Measurements from ENCODE around the gene NLGN4Y. TPM values are rescaled to one million over a fixed set of nuclear protein-coding genes. Genes with fewer than 3 reads are reported as not detected.

The NLGN4Y gene
- total RNA-seq, 1 donor from 2014 or later, result not detected

DNA sequence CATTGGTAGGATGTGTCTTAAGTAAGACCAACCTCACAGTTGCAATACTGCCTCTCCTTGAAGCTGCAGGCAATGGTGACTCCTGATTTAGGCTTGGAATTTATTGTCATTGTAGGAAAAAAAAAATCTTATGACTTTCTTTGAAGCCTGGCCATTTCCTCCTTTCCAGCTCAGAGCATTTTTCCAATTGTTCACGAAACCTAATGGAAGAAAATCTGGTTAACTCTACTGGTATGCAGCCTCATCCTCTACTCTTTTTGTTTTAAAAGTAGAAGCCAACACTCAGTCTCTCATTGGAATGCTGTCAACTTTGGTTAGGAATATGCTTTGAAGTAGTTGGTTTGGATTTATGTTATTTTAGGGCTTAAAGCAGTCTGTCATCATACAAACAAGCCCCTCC lies 298.6 kb downstream of the NLGN4Y start:
- no peaks in the 10 kb centered on the region for H3K4me1 Mint-ChIP-seq (ENCODE audit: unreplicated experiment)
- no peaks in the 10 kb centered on the region for H3K9me3 Mint-ChIP-seq (ENCODE audit: unreplicated experiment)
- TF ChIP-seq, protein P1, sequence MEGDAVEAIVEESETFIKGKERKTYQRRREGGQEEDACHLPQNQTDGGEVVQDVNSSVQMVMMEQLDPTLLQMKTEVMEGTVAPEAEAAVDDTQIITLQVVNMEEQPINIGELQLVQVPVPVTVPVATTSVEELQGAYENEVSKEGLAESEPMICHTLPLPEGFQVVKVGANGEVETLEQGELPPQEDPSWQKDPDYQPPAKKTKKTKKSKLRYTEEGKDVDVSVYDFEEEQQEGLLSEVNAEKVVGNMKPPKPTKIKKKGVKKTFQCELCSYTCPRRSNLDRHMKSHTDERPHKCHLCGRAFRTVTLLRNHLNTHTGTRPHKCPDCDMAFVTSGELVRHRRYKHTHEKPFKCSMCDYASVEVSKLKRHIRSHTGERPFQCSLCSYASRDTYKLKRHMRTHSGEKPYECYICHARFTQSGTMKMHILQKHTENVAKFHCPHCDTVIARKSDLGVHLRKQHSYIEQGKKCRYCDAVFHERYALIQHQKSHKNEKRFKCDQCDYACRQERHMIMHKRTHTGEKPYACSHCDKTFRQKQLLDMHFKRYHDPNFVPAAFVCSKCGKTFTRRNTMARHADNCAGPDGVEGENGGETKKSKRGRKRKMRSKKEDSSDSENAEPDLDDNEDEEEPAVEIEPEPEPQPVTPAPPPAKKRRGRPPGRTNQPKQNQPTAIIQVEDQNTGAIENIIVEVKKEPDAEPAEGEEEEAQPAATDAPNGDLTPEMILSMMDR (IDR thresholded peaks at IDR 0.05), result no peak
- H3K27ac Mint-ChIP-seq (ENCODE audit: unreplicated experiment), result no peak overlapping the region
- H3K4me3 Mint-ChIP-seq (ENCODE audit: unreplicated experiment), result no peak overlapping the region
- DNase-seq (ENCODE audit: extremely low spot score, unreplicated experiment), result no peak
- no peaks in the 10 kb centered on the region for H3K27me3 Mint-ChIP-seq (ENCODE audit: unreplicated experiment)
- H3K36me3 Mint-ChIP-seq (ENCODE audit: unreplicated experiment), result no peaks in the 10 kb centered on the region

DNA sequence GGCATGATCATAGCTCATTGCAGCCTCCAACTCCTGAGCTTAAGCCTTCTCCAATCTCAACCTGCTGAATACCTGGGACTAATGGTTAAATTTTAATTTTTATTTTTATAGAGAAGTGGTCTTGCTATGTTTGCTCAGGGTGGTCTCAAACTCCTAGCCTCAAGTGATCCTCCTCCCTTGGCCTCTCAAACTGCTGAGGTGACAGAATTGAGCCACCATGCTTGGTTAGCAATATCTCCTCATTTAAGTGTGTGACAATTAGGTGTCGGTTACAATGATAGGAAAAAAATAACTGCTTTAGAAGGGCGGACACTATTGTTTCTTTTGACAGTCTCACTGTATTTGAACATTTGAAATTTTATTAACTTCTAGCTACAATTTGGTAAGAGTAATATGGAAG lies 300.3 kb downstream of the NLGN4Y start:
- H3K4me3 Mint-ChIP-seq (ENCODE audit: unreplicated experiment), result no peak overlapping the region
- no peaks in the 10 kb centered on the region for H3K27me3 Mint-ChIP-seq (ENCODE audit: unreplicated experiment)
- DNase-seq (ENCODE audit: extremely low spot score, unreplicated experiment), result no peak
- H3K9me3 Mint-ChIP-seq (ENCODE audit: unreplicated experiment), result no peaks in the 10 kb centered on the region
- H3K4me1 Mint-ChIP-seq (ENCODE audit: unreplicated experiment), result no peaks in the 10 kb centered on the region
- no peaks in the 10 kb centered on the region for H3K36me3 Mint-ChIP-seq (ENCODE audit: unreplicated experiment)
- TF ChIP-seq, protein P1 (IDR thresholded peaks at IDR 0.05), result no peak
- no peak overlapping the region for H3K27ac Mint-ChIP-seq (ENCODE audit: unreplicated experiment)

DNA sequence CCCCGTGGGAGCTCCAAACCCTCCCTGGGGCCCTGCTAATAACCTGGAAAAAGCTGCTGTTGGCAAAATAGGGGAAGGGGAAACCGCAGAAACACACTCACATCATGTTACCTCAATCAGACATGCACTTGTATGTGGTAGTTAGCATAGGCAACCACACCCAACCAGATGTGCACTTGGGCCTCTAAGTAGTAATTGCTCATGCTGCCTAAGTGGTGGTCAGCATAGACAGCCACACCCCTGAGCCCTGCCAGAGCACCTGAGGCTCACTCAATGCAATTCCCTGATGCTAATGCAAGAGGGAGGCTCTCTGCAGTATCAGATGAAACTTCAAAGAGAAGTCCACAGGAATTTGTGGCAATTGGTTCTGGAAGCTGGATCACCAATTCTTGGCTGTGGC lies 301.4 kb downstream of the NLGN4Y start:
- no peak for DNase-seq (ENCODE audit: extremely low spot score, unreplicated experiment)
- Mint-ChIP-seq H3K9me3 (ENCODE audit: unreplicated experiment) (no peaks in the 10 kb centered on the region), H3K27ac (ENCODE audit: unreplicated experiment) (no peak overlapping the region), H3K27me3 (ENCODE audit: unreplicated experiment) (no peaks in the 10 kb centered on the region), H3K4me3 (ENCODE audit: unreplicated experiment) (no peak overlapping the region), H3K4me1 (ENCODE audit: unreplicated experiment) (no peaks in the 10 kb centered on the region), H3K36me3 (ENCODE audit: unreplicated experiment) (no peaks in the 10 kb centered on the region)
- TF ChIP-seq, protein P1 (IDR thresholded peaks at IDR 0.05), result no peak

DNA sequence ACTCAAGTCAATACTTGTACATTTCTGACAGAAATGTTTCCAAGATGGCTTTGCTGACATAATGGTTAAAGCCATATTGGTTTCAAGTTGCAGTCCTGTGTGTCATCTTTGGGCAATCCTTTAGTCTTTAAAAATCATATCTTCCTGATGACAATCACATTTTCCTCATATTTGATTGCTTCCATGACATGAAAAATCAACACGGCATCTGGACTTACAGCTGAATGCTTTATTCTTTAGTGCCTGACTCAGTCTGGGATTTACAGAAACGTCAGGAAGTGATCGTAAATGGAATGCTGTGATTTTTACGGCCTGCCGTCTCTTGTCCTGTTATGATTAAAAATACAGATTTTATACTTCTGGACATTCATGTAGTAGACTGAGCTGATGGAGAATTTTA lies 304.2 kb downstream of the NLGN4Y start:
- DNase-seq (ENCODE audit: extremely low spot score, unreplicated experiment), result no peak
- no peaks in the 10 kb centered on the region for H3K27me3 Mint-ChIP-seq (ENCODE audit: unreplicated experiment)
- H3K4me3 Mint-ChIP-seq (ENCODE audit: unreplicated experiment), result no peak overlapping the region
- no peaks in the 10 kb centered on the region for H3K4me1 Mint-ChIP-seq (ENCODE audit: unreplicated experiment)
- no peaks in the 10 kb centered on the region for H3K9me3 Mint-ChIP-seq (ENCODE audit: unreplicated experiment)
- TF ChIP-seq, protein P1 (IDR thresholded peaks at IDR 0.05), result no peak
- H3K36me3 Mint-ChIP-seq (ENCODE audit: unreplicated experiment), result no peaks in the 10 kb centered on the region
- H3K27ac Mint-ChIP-seq (ENCODE audit: unreplicated experiment), result no peak overlapping the region

DNA sequence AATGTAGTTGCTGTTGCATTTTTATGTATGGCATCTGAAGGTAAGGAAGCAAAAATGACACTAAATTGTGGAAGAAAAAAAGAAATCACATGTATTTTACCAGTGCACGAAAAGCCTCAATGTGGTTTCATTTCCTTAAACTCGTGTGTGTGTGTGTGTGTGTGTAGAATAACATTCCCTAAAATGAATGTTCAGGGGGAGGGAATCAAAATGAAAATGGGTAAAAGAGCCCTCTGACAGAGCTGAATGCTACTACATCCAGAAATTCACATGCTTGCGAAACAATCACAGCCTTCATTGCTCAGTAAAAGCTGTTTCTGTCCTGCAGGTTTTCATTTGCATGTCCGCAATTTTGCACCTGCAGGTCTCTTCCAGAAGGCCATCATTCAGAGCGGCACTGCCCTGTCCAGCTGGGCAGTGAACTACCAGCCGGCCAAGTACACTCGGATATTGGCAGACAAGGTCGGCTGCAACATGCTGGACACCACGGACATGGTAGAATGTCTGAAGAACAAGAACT lies 305.1 kb downstream of the NLGN4Y start:
- TF ChIP-seq, protein P1 (IDR thresholded peaks at IDR 0.05), result no peak
- Mint-ChIP-seq H3K36me3 (ENCODE audit: unreplicated experiment) (no peaks in the 10 kb centered on the region), H3K27me3 (ENCODE audit: unreplicated experiment) (no peaks in the 10 kb centered on the region), H3K4me3 (ENCODE audit: unreplicated experiment) (no peak overlapping the region), H3K27ac (ENCODE audit: unreplicated experiment) (no peak overlapping the region), H3K9me3 (ENCODE audit: unreplicated experiment) (no peaks in the 10 kb centered on the region), H3K4me1 (ENCODE audit: unreplicated experiment) (no peaks in the 10 kb centered on the region)
- no peak for DNase-seq (ENCODE audit: extremely low spot score, unreplicated experiment)
